Activated CD8-positive, alpha-beta memory T cell treated with anti-CD3 and anti-CD28 coated beads, Interleukin-2, amount 10 ng/mL, durations not matched to agents 7 days and 5 days (primary cell): ENCODE results near the gene SPIB. TPM values are rescaled to one million over a fixed set of nuclear protein-coding genes. Genes with fewer than 3 reads are reported as not detected.
A peak's percentile ranks its signal among the peaks of the same experiment; 100 is the strongest.

Experiments
- ATAC-seq: fragments of 150-1000 bp; cut with Tn5 transposase; one replicate; pipeline ENCODE4 v1.10.0; 2021; ENCODE audit warnings: moderate library complexity
- CTCF ChIA-PET: fragments of 350-600 bp; sonication (Branson Sonifier 250); formaldehyde crosslinking; loops from one replicate; lab custom pipeline; 2021; ENCODE audit warnings: antibody characterized with exemption; lab: Charles Lee
- DNase-seq: peaks from one replicate; pipeline ENCODE4 v3.0.0-alpha.2; 2020
- H3K27ac Mint-ChIP-seq: one replicate; pipeline ENCODE4 v1.8.0; 2021; ENCODE audit warnings: mild to moderate bottlenecking, mixed read lengths
- H3K27me3 Mint-ChIP-seq: one replicate; pipeline ENCODE4 v1.8.0; 2021; ENCODE audit warnings: mixed read lengths
- H3K36me3 Mint-ChIP-seq: one replicate; pipeline ENCODE4 v1.8.0; 2021; ENCODE audit warnings: mild to moderate bottlenecking, mixed read lengths
- H3K4me1 Mint-ChIP-seq: one replicate; pipeline ENCODE4 v1.8.0; 2021; ENCODE audit warnings: mixed read lengths
- H3K4me3 Mint-ChIP-seq: one replicate; pipeline ENCODE4 v1.8.0; 2021; ENCODE audit warnings: mild to moderate bottlenecking, moderate library complexity, mixed read lengths
- H3K9me3 Mint-ChIP-seq: one replicate; pipeline ENCODE4 v1.8.0; 2022; ENCODE audit warnings: low read depth, mixed read lengths
- total RNA-seq, 2 experiments: library from RNA; stranded (reverse); gene quantifications; one replicate each; pipeline ENCODE4 v1.2.3, GENCODE V29; 2021

The SPIB gene
- total RNA-seq, 2 experiments from 2014 or later = 0.23 to 0.66 TPM

- no peaks in the 10 kb centered on the region for H3K9me3 Mint-ChIP-seq
- CTCF ChIA-PET = no interaction called here
These were observed 29.0 kb downstream of the SPIB start for GRCh38 chr19:50447750-50448149.

DNA sequence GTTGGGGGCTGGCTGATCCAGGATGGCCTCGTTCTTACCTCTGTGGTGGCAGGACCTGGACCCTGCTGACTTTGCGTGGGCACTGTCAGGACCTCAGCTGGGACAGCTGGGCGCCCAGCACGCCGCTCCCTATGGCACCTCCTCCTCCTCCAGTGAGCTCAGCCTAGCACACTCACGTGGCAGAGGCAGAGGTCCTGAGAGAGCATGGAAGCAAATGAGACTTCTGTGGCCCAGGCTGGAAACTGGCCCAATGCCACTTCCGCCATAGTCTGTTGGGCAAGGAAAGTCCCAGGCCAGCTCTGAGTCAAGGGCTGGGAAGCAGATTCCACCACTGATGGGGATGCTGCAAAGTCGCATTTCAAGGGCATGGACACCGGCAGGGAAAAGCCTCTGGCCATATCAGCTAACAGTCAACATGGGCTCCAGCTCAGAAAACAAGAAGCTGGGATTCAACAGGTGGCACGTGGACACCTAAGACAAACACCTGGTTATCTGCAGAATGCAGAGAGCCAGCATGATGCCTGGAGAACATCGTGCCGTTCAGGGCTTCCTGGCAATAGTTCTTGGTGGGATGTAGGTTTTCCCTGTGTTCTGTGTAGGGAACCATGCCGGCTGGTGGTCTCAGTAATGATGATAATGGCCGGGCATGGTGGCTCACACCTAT lies 30.6 kb downstream of the SPIB start:
- ATAC-seq (no peak), DNase-seq (no peak)
- Mint-ChIP-seq H3K4me1 (no peaks in the 10 kb centered on the region), H3K27me3 (peaks cover 5% of the 10 kb centered on the region), H3K27ac (no peak overlapping the region), H3K9me3 (no peaks in the 10 kb centered on the region), H3K36me3 (no peaks in the 10 kb centered on the region), H3K4me3 (no peak overlapping the region)
- CTCF ChIA-PET = no interaction called here

More at GRCh38 chr19:50447750-50448149, 29.0 kb downstream of the SPIB start:
- H3K27ac Mint-ChIP-seq = no peak overlapping the region
- ATAC-seq (no peak), DNase-seq (no peak)
- H3K27me3 Mint-ChIP-seq = peaks cover 5% of the 10 kb centered on the region
- H3K36me3 Mint-ChIP-seq = no peaks in the 10 kb centered on the region
- H3K4me3 Mint-ChIP-seq = no peak overlapping the region
- no peaks in the 10 kb centered on the region for H3K4me1 Mint-ChIP-seq

- H3K27ac Mint-ChIP-seq = no peak overlapping the region
- peaks cover 5% of the 10 kb centered on the region for H3K27me3 Mint-ChIP-seq
- CTCF ChIA-PET = no interaction called here
These were observed 31.9 kb downstream of the SPIB start for GRCh38 chr19:50450369-50451222.

DNA sequence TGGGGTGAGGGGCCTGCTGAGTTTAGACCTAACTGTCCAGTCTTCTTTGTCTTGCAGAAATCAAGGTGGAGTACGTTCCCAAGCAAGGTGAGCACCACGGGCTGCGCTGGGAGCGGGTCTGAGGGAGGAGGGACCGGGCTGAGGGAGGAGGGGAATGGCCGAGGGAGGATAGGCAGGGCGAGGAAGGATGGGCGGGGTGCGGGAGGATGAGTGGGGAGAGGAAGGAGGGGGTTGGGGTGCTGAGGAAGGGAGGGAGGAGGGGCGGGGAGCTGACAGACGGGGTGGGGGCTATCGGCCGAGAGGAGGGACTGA lies 32.4 kb downstream of the SPIB start:
- no peaks in the 10 kb centered on the region for H3K9me3 Mint-ChIP-seq
- CTCF ChIA-PET = no interaction called here
- no peak for ATAC-seq

More at GRCh38 chr19:50450369-50451222, 31.9 kb downstream of the SPIB start:
- DNase-seq = no peak
- Mint-ChIP-seq H3K9me3 (no peaks in the 10 kb centered on the region), H3K36me3 (no peaks in the 10 kb centered on the region), H3K4me1 (no peaks in the 10 kb centered on the region), H3K4me3 (no peak overlapping the region)
- ATAC-seq = no peak

GRCh38 chr19:50453243-50453642 lies 34.5 kb downstream of the SPIB start:
- H3K4me1 Mint-ChIP-seq = no peaks in the 10 kb centered on the region
- CTCF ChIA-PET = no interaction called here
- no peaks in the 10 kb centered on the region for H3K9me3 Mint-ChIP-seq
- ATAC-seq (no peak), DNase-seq (no peak)
- H3K36me3 Mint-ChIP-seq = no peaks in the 10 kb centered on the region
- H3K27me3 Mint-ChIP-seq = peaks cover 5% of the 10 kb centered on the region
- no peak overlapping the region for H3K27ac Mint-ChIP-seq
- no peak overlapping the region for H3K4me3 Mint-ChIP-seq

More for the DNA sequence above, 32.4 kb downstream of the SPIB start:
- Mint-ChIP-seq H3K36me3 (no peaks in the 10 kb centered on the region), H3K27me3 (peaks cover 5% of the 10 kb centered on the region), H3K4me1 (no peaks in the 10 kb centered on the region), H3K4me3 (no peak overlapping the region), H3K27ac (no peak overlapping the region)
- DNase-seq = no peak

GRCh38 chr19:50455992-50456391 lies 37.3 kb downstream of the SPIB start:
- Mint-ChIP-seq H3K36me3 (no peaks in the 10 kb centered on the region), H3K4me1 (peaks cover 8% of the 10 kb centered on the region), H3K4me3 (no peak overlapping the region), H3K27ac (no peak overlapping the region), H3K9me3 (no peaks in the 10 kb centered on the region), H3K27me3 (peaks cover 3% of the 10 kb centered on the region)
- ATAC-seq (no peak), DNase-seq (no peak)
- CTCF ChIA-PET = no interaction called here

DNA sequence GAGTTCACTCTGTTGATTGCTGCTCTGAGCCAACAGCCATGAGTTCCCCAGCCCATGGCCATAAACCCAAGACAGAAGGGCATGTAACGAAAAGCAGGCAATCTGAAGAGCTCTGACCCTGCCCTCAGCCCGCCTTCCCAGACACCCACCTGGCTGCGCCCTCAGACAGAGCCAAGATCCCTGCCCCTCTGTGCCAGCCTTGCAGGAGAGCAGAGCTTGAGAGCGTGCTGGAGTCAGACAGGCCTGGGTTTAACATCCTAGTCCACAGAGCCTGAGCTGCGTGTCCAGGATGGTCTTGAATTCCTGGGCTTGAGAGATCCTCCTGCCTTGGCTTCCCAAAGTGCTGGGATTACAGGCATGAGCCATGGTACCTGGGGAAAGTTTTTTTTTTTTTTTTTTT lies 38.6 kb downstream of the SPIB start:
- Mint-ChIP-seq H3K27me3 (peaks cover 3% of the 10 kb centered on the region), H3K36me3 (no peaks in the 10 kb centered on the region), H3K9me3 (no peaks in the 10 kb centered on the region), H3K4me3 (no peak overlapping the region), H3K27ac (no peak overlapping the region), H3K4me1 (peaks cover 14% of the 10 kb centered on the region)
- no peak for DNase-seq
- ATAC-seq = no peak
- CTCF ChIA-PET = interaction anchor here (1.2 kb wide), 1 partner anchor 100 kb away, joined by 4 read pairs; no protein-coding TSS in a partner anchor

GRCh38 chr19:50458396-50459066 lies 39.8 kb downstream of the SPIB start:
- CTCF ChIA-PET = no interaction called here
- Mint-ChIP-seq H3K27me3 (peaks cover 3% of the 10 kb centered on the region), H3K4me1 (peaks cover 14% of the 10 kb centered on the region), H3K9me3 (no peaks in the 10 kb centered on the region), H3K27ac (no peak overlapping the region), H3K36me3 (no peaks in the 10 kb centered on the region), H3K4me3 (no peak overlapping the region)
- DNase-seq = no peak
- ATAC-seq = no peak

- Mint-ChIP-seq H3K4me3 (no peak overlapping the region), H3K36me3 (no peaks in the 10 kb centered on the region), H3K27me3 (peaks cover 3% of the 10 kb centered on the region), H3K27ac (no peak overlapping the region), H3K4me1 (peaks cover 14% of the 10 kb centered on the region), H3K9me3 (no peaks in the 10 kb centered on the region)
- DNase-seq (no peak), ATAC-seq (no peak)
- CTCF ChIA-PET = no interaction called here
These were observed 40.3 kb downstream of the SPIB start for GRCh38 chr19:50459067-50459456.

DNA sequence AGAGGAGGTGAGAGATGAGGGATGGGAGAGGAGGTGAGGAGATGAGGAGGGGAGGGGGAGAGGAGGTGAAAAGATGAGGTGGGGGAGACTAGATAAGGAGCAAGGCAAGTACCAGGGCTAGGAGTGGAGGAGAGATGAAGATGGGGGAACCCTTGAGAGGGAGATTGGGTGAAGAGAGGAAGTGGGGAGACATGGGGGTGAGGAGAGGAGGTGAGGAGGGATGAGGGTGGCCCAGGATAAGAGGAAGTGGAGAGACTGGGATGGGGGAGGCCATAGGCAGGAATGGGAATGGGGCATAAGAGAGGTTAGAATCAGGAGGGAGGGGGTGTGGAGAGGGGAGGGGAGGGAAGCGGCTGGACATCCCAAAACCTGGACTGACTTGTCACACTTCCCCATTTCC lies 40.9 kb downstream of the SPIB start:
- DNase-seq (no peak), ATAC-seq (no peak)
- Mint-ChIP-seq H3K36me3 (no peaks in the 10 kb centered on the region), H3K27me3 (peaks cover 3% of the 10 kb centered on the region), H3K4me3 (peak overlapping the region; percentile 2), H3K27ac (peak overlapping the region; percentile 54), H3K4me1 (peaks cover 14% of the 10 kb centered on the region), H3K9me3 (no peaks in the 10 kb centered on the region)
- CTCF ChIA-PET = interaction anchor here (1.4 to 3.3 kb wide), 5 partner anchors 90 to 106 kb away, joined by 3 to 63 read pairs (median 8); no protein-coding TSS in a partner anchor

- no peaks in the 10 kb centered on the region for H3K9me3 Mint-ChIP-seq
- DNase-seq (peak; percentile 52), ATAC-seq (peak; percentile 62)
- H3K27ac Mint-ChIP-seq = peak overlapping the region; percentile 54
- peaks cover 14% of the 10 kb centered on the region for H3K4me1 Mint-ChIP-seq
- H3K27me3 Mint-ChIP-seq = peaks cover 3% of the 10 kb centered on the region
- H3K4me3 Mint-ChIP-seq = peak overlapping the region; percentile 2
- no peaks in the 10 kb centered on the region for H3K36me3 Mint-ChIP-seq
- CTCF ChIA-PET = interaction anchor here (0.7 to 3.3 kb wide), 17 partner anchors 12 to 131 kb away, joined by 3 to 63 read pairs (median 3); partner anchors contain the start of genes JOSD2, KCNC3, NR1H2 and POLD1
These were observed 41.5 kb downstream of the SPIB start for GRCh38 chr19:50460161-50460765.

- peaks cover 3% of the 10 kb centered on the region for H3K27me3 Mint-ChIP-seq
- no peaks in the 10 kb centered on the region for H3K9me3 Mint-ChIP-seq
- CTCF ChIA-PET = interaction anchor here (0.7 to 3.3 kb wide), 20 partner anchors 9 to 132 kb away, joined by 3 to 63 read pairs (median 3); partner anchors contain the start of genes JOSD2, KCNC3, NR1H2 and POLD1
- no peak overlapping the region for H3K4me3 Mint-ChIP-seq
- DNase-seq (peak; percentile 78), ATAC-seq (peak; percentile 85)
- H3K4me1 Mint-ChIP-seq = peaks cover 14% of the 10 kb centered on the region
- H3K27ac Mint-ChIP-seq = no peak overlapping the region
- no peaks in the 10 kb centered on the region for H3K36me3 Mint-ChIP-seq
These were observed 42.5 kb downstream of the SPIB start for GRCh38 chr19:50461066-50461875.
